Parathyroid adenoma (tissue), 2 donors: ENCODE measurements around the gene GTPBP6.

Experiments used
- H2AFZ ChIP-seq: fragments of 300-600 bp; sonication (generic); one replicate; pipeline ENCODE4 v1.7.0; 2017; ENCODE audit warnings: antibody characterized with exemption, mild to moderate bottlenecking
- H3K27ac ChIP-seq: fragments of 300-600 bp; sonication (generic); one replicate; pipeline ENCODE4 v1.7.0; 2017
- H3K27me3 ChIP-seq: fragments of 300-600 bp; sonication (generic); one replicate; pipeline ENCODE4 v1.7.0; 2017; ENCODE audit warnings: low read length; ENCODE audit not compliant: control insufficient read depth, insufficient read depth
- H3K36me3 ChIP-seq: fragments of 300-600 bp; sonication (generic); one replicate; pipeline ENCODE4 v1.7.0; 2017; ENCODE audit warnings: low read length; ENCODE audit not compliant: control insufficient read depth, insufficient read depth
- H3K4me1 ChIP-seq: fragments of 300-600 bp; sonication (generic); one replicate; pipeline ENCODE4 v1.7.0; 2017; ENCODE audit warnings: control low read depth
- H3K4me2 ChIP-seq: fragments of 300-600 bp; sonication (generic); one replicate; pipeline ENCODE4 v1.7.0; 2017; ENCODE audit warnings: low read length
- H3K4me3 ChIP-seq: fragments of 300-600 bp; sonication (generic); one replicate; pipeline ENCODE4 v1.7.0; 2017; ENCODE audit warnings: low read depth, low read length
- H3K79me2 ChIP-seq: fragments of 300-600 bp; sonication (generic); one replicate; pipeline ENCODE4 v1.7.0; 2017; ENCODE audit warnings: control low read depth
- H3K9ac ChIP-seq: fragments of 300-600 bp; sonication (generic); one replicate; pipeline ENCODE4 v1.7.0; 2017; ENCODE audit warnings: mild to moderate bottlenecking
- H3K9me3 ChIP-seq: fragments of 300-600 bp; sonication (generic); one replicate; pipeline ENCODE4 v1.7.0; 2017; ENCODE audit warnings: low read length; ENCODE audit not compliant: control insufficient read depth
- CTCF ChIP-seq: fragments of 300-600 bp; sonication (generic); IDR thresholded peaks from one replicate; pipeline ENCODE4 v1.7.0; 2017; ENCODE audit warnings: antibody characterized with exemption, mild to moderate bottlenecking
- donor health status: primary hyperparathyroidism.

The GTPBP6 gene

GRCh38 chrX:349196-349595 lies 30.6 kb upstream of the GTPBP6 start:
- H3K4me1 ChIP-seq, result no peaks in the 10 kb centered on the region
- H3K36me3 ChIP-seq, result no peaks in the 10 kb centered on the region
- H2AFZ ChIP-seq, result no peak overlapping the region
- H3K4me2 ChIP-seq, result no peak overlapping the region
- no peak overlapping the region for H3K4me3 ChIP-seq
- peaks cover 2% of the 10 kb centered on the region for H3K79me2 ChIP-seq
- TF ChIP-seq CTCF, result no peak
- H3K27ac ChIP-seq, result no peak overlapping the region
- H3K9me3 ChIP-seq, result no peaks in the 10 kb centered on the region
- H3K9ac ChIP-seq, result no peak overlapping the region
- H3K27me3 ChIP-seq, result no peaks in the 10 kb centered on the region

DNA sequence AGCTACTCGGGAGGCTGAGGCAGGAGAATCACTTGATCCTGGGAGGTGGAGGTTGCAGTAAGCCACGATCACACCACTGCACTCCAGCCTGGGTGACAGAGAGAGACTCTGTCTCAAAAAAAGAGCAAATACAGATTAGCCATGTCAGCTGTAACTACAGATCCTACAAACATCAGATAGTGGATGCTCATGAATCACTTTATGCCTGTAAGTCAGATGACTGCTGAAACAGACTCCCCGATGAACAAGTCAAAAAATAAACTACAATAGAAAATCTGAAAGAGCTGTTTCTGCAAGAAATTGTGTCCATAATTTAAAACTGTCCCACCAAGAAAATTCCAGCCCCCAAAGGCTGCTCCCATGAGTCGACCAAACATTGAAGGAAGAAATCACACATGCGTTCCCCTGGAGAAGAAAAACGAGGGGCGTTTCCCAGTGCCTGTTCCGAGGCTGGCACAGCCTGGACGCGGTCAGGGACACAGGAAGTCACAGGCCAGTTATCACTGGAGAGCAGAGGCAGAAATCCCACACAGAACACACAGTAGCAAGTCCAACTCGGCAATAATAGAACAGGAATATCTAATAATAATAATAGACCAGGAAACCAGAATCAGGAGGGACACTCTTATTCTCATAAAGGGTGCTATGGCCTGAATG lies 30.0 kb upstream of the GTPBP6 start:
- no peak overlapping the region for H3K27ac ChIP-seq

DNA sequence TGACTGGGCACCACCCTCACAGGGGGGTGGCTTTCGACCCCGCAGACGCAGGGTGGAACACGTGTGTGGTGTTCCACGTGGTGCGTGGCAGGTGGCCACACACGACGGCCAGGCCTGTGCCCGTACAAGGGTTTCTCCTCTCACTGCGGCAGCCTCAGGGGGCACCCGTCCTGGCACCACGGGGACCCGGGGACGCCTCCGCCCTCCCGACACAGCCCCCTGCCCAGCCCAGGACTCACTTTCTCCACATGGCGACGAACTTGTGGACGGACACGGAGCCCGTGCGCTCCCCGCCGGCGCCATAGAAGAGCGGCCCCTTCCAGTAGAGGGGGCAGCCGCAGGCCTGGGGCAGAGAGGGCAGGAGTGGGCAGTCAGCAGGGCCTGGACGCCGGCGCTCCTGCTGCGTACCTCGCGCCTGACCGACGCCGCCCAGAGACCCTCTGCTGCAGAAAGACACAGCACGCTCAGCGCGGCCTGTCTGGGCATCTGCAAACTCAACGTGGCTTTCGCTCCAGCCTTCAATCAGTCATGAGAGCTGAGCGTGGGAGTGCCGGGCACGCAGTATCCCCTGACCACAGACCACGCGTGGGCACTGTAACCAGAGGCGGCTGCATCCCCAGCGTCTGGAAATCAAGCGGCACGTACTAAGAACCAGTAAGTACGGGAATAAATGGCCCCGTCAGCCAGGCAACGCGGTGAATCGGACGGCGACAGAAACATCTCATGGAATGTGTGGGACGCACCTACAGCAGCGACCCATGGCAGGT lies 28.9 kb upstream of the GTPBP6 start:
- Histone ChIP-seq H3K27ac (no peak overlapping the region), H3K27me3 (no peaks in the 10 kb centered on the region), H3K9me3 (no peaks in the 10 kb centered on the region), H3K4me1 (no peaks in the 10 kb centered on the region), H3K79me2 (no peaks in the 10 kb centered on the region), H3K4me3 (no peak overlapping the region), H3K36me3 (no peaks in the 10 kb centered on the region), H3K9ac (no peak overlapping the region), H3K4me2 (no peak overlapping the region), H2AFZ (no peak overlapping the region)
- no peak for TF ChIP-seq CTCF

More for the DNA sequence above, 30.0 kb upstream of the GTPBP6 start:
- H3K4me2 ChIP-seq, result no peak overlapping the region
- no peak overlapping the region for H2AFZ ChIP-seq
- H3K36me3 ChIP-seq, result no peaks in the 10 kb centered on the region
- H3K9me3 ChIP-seq, result no peaks in the 10 kb centered on the region
- H3K79me2 ChIP-seq, result peaks cover 2% of the 10 kb centered on the region
- H3K4me1 ChIP-seq, result no peaks in the 10 kb centered on the region
- no peak overlapping the region for H3K9ac ChIP-seq
- no peak overlapping the region for H3K4me3 ChIP-seq
- H3K27me3 ChIP-seq, result no peaks in the 10 kb centered on the region
- TF ChIP-seq CTCF, result no peak

DNA sequence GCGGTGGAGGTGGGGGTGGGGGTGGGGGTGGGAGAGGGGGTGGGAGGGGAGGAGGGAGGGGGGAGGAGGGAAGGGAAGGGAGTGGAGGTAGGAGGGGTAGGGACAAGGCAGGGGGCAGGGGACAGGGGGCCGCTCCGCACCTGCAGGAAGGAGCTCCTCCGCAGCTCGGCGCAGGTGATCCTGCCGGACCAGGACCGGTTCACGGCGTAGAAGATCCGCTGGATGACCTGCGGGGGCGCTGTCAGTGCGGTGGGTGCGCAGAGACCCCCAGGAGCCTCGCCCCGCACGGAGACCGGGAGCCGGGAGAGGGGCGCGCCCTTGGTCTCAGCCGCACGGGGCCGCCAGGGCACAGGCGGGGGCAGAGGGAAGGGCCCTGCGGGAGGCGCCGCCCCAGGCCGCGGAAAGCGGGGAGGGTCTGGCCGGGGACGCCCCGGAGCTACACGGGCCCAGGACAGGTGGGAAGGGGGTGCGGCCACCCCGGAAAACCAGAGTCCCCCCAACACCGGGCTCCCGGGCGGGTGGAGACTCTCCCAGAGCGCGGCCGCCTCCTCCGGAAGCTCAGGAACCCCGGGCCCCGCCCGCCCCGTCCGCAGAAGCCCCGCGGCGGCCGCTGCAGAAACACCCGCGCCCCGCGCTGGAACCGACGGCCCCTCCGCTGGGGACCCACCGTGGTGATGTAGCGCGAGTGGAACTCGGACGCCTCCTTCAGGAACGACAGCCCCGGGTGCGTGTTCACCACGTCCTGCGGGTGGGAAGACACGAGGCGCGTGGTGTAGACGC lies 27.6 kb upstream of the GTPBP6 start:
- Histone ChIP-seq H3K36me3 (no peaks in the 10 kb centered on the region), H3K4me2 (no peak overlapping the region)
- TF ChIP-seq CTCF, result no peak

More for the DNA sequence above, 27.6 kb upstream of the GTPBP6 start:
- Histone ChIP-seq H2AFZ (no peak overlapping the region), H3K4me3 (no peak overlapping the region), H3K4me1 (no peaks in the 10 kb centered on the region), H3K9me3 (no peaks in the 10 kb centered on the region), H3K27me3 (no peaks in the 10 kb centered on the region), H3K27ac (no peak overlapping the region), H3K9ac (no peak overlapping the region), H3K79me2 (no peaks in the 10 kb centered on the region)
